GM12891 (cell line): Measurements from ENCODE around the gene TUBE1.

ENCODE experiments used
- POLR2A ChIP-seq: IDR thresholded peaks from 2 replicates; pipeline ENCODE4 v1.6.1; 2011; ENCODE audit warnings: low read depth, low read length, control low read depth
- POLR2AphosphoS5 ChIP-seq: IDR thresholded peaks from 2 replicates; pipeline ENCODE4 v1.6.1; 2011; ENCODE audit warnings: low read depth, low read length, control low read depth
- SPI1 ChIP-seq: IDR thresholded peaks from 2 replicates; pipeline ENCODE4 v1.6.1; 2011; ENCODE audit warnings: low read depth, low read length, control low read depth
- TAF1 ChIP-seq: IDR thresholded peaks from 2 replicates; pipeline ENCODE4 v1.6.1; 2011; ENCODE audit warnings: low read depth, low read length, control low read depth

- TF ChIP-seq POLR2AphosphoS5 (no peak), POLR2A (no peak), TAF1 (no peak), SPI1 (no peak)
Measured at GRCh38 chr6:112038268-112038667, 49.0 kb downstream of the TUBE1 start.
